ENCODE results near the gene TMEM59. TPM values are rescaled to one million over a fixed set of nuclear protein-coding genes. Genes with fewer than 3 reads are reported as not detected.
"Not testable (repeated sequence)": the region's sequence is repeated elsewhere in the genome, so short reads cannot be mapped to it uniquely, and the experiment has no call there.

The TMEM59 gene
- total RNA-seq, 1 experiment from 2014 or later: 73.5 TPM

- intact Hi-C loops (cut with micrococcal nuclease; ENCODE audit: unreplicated experiment): no loop called here
- Histone ChIP-seq H3K27me3 (replicated peaks; ENCODE audit: insufficient read depth, low read depth, low read length, poor library complexity) (no peaks in the 10 kb centered on the region), H3K9me3 (ENCODE audit: low read depth, low read length, poor library complexity, severe bottlenecking) (no peaks in the 10 kb centered on the region), H3K4me1 (ENCODE audit: insufficient read depth, low read length, poor library complexity, severe bottlenecking) (no peaks in the 10 kb centered on the region), H3K27ac (ENCODE audit: low read depth, low read length, poor library complexity, severe bottlenecking) (no peak overlapping the region), H3K4me3 (ENCODE audit: low read depth, low read length, poor library complexity, severe bottlenecking) (no peak overlapping the region), H3K36me3 (ENCODE audit: insufficient read depth, low read length, poor library complexity, severe bottlenecking) (peaks cover 5% of the 10 kb centered on the region)
- BruUV-seq (replicated peaks): no TSS peak
- DNase-seq (ENCODE audit: low spot score): no peak
- TF ChIP-seq EZH2 (IDR thresholded peaks at IDR 0.05; ENCODE audit: borderline replicate concordance, low read depth, low read length, poor library complexity, severe bottlenecking): no peak
- TF ChIP-seq, protein P1, sequence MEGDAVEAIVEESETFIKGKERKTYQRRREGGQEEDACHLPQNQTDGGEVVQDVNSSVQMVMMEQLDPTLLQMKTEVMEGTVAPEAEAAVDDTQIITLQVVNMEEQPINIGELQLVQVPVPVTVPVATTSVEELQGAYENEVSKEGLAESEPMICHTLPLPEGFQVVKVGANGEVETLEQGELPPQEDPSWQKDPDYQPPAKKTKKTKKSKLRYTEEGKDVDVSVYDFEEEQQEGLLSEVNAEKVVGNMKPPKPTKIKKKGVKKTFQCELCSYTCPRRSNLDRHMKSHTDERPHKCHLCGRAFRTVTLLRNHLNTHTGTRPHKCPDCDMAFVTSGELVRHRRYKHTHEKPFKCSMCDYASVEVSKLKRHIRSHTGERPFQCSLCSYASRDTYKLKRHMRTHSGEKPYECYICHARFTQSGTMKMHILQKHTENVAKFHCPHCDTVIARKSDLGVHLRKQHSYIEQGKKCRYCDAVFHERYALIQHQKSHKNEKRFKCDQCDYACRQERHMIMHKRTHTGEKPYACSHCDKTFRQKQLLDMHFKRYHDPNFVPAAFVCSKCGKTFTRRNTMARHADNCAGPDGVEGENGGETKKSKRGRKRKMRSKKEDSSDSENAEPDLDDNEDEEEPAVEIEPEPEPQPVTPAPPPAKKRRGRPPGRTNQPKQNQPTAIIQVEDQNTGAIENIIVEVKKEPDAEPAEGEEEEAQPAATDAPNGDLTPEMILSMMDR (conservative IDR thresholded peaks at IDR 0.05; ENCODE audit: low read depth, low read length): no peak
- ChIA-PET POLR2A (ENCODE audit: low non-redundant PET) (no interaction called here), CTCF (no interaction called here)
Observed at GRCh38 chr1:54027848-54028247, 25.2 kb downstream of the TMEM59 start.

DNA sequence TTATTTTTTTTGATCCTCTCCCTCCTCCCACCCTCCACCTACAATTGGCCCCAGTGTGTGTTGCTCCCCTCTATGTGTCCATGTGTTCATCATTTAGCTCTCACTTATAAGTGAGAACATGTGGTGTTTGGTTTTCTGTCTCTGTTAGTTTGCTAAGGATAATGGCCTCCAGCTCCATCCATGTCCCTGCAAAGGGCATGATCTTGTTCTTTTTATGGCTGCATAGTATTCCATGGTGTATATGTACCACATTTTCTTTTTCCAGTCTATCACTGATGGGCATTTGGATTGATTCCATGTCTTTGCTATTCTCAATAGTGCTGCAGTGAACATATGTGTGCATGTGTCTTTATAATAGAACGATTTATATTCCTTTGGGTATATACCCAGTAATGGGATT is 28.2 kb downstream of the TMEM59 start:
- H3K4me1 ChIP-seq (ENCODE audit: insufficient read depth, low read length, poor library complexity, severe bottlenecking); DNase-seq (ENCODE audit: low spot score); H3K9me3 ChIP-seq (ENCODE audit: low read depth, low read length, poor library complexity, severe bottlenecking); CTCF ChIA-PET; BruUV-seq (replicated peaks); H3K36me3 ChIP-seq (ENCODE audit: insufficient read depth, low read length, poor library complexity, severe bottlenecking); POLR2A ChIA-PET (ENCODE audit: low non-redundant PET); intact Hi-C loops (cut with micrococcal nuclease; ENCODE audit: unreplicated experiment); H3K27ac ChIP-seq (ENCODE audit: low read depth, low read length, poor library complexity, severe bottlenecking); H3K27me3 ChIP-seq (replicated peaks; ENCODE audit: insufficient read depth, low read depth, low read length, poor library complexity); H3K4me3 ChIP-seq (ENCODE audit: low read depth, low read length, poor library complexity, severe bottlenecking): not testable (repeated sequence)

GRCh38 chr1:54024358-54024757 is 28.6 kb downstream of the TMEM59 start:
- no TSS peak for BruUV-seq (replicated peaks)
- no peak for DNase-seq (ENCODE audit: low spot score)
- Histone ChIP-seq H3K36me3 (ENCODE audit: insufficient read depth, low read length, poor library complexity, severe bottlenecking) (no peaks in the 10 kb centered on the region), H3K4me3 (ENCODE audit: low read depth, low read length, poor library complexity, severe bottlenecking) (no peak overlapping the region), H3K9me3 (ENCODE audit: low read depth, low read length, poor library complexity, severe bottlenecking) (no peaks in the 10 kb centered on the region), H3K27me3 (replicated peaks; ENCODE audit: insufficient read depth, low read depth, low read length, poor library complexity) (no peaks in the 10 kb centered on the region), H3K27ac (ENCODE audit: low read depth, low read length, poor library complexity, severe bottlenecking) (no peak overlapping the region), H3K4me1 (ENCODE audit: insufficient read depth, low read length, poor library complexity, severe bottlenecking) (no peaks in the 10 kb centered on the region)
- intact Hi-C loops (cut with micrococcal nuclease; ENCODE audit: unreplicated experiment): no loop called here
- TF ChIP-seq, protein P1 (conservative IDR thresholded peaks at IDR 0.05; ENCODE audit: low read depth, low read length): no peak
- no peak for TF ChIP-seq EZH2 (IDR thresholded peaks at IDR 0.05; ENCODE audit: borderline replicate concordance, low read depth, low read length, poor library complexity, severe bottlenecking)
- ChIA-PET CTCF (no interaction called here), POLR2A (ENCODE audit: low non-redundant PET) (no interaction called here)

- H3K9me3 ChIP-seq (ENCODE audit: low read depth, low read length, poor library complexity, severe bottlenecking); BruUV-seq (replicated peaks); CTCF ChIA-PET; DNase-seq (ENCODE audit: low spot score); H3K4me3 ChIP-seq (ENCODE audit: low read depth, low read length, poor library complexity, severe bottlenecking); H3K36me3 ChIP-seq (ENCODE audit: insufficient read depth, low read length, poor library complexity, severe bottlenecking); POLR2A ChIA-PET (ENCODE audit: low non-redundant PET); H3K27ac ChIP-seq (ENCODE audit: low read depth, low read length, poor library complexity, severe bottlenecking); H3K27me3 ChIP-seq (replicated peaks; ENCODE audit: insufficient read depth, low read depth, low read length, poor library complexity); H3K4me1 ChIP-seq (ENCODE audit: insufficient read depth, low read length, poor library complexity, severe bottlenecking); intact Hi-C loops (cut with micrococcal nuclease; ENCODE audit: unreplicated experiment): not testable (repeated sequence)
Observed at GRCh38 chr1:54019562-54020176, 33.3 kb downstream of the TMEM59 start.

Data from A673 (cell line).